Osteocyte (in vitro differentiated cells): ENCODE measurements around the gene TMEFF2. TPM values are rescaled to one million over a fixed set of nuclear protein-coding genes. Genes with fewer than 3 reads are reported as not detected.

Experiments used
- DNase-seq: peaks from one replicate; pipeline ENCODE4 v3.0.0; 2021; ENCODE audit warnings: mixed read lengths; ENCODE audit not compliant: unreplicated experiment; ENCODE audit errors: extremely low spot score
- H3K27ac Mint-ChIP-seq: one replicate; pipeline ENCODE4 v1.8.0; 2021; ENCODE audit warnings: mild to moderate bottlenecking, mixed read lengths; ENCODE audit not compliant: unreplicated experiment
- H3K27me3 Mint-ChIP-seq: one replicate; pipeline ENCODE4 v1.8.0; 2021; ENCODE audit warnings: mixed read lengths; ENCODE audit not compliant: unreplicated experiment
- H3K36me3 Mint-ChIP-seq: one replicate; pipeline ENCODE4 v1.8.0; 2021; ENCODE audit warnings: mixed read lengths; ENCODE audit not compliant: unreplicated experiment
- H3K4me1 Mint-ChIP-seq: one replicate; pipeline ENCODE4 v1.8.0; 2021; ENCODE audit warnings: mixed read lengths; ENCODE audit not compliant: unreplicated experiment
- H3K4me3 Mint-ChIP-seq: one replicate; pipeline ENCODE4 v1.8.0; 2021; ENCODE audit warnings: mild to moderate bottlenecking, moderate library complexity, mixed read lengths; ENCODE audit not compliant: unreplicated experiment
- H3K9me3 Mint-ChIP-seq: one replicate; pipeline ENCODE4 v1.8.0; 2021; ENCODE audit warnings: mixed read lengths; ENCODE audit not compliant: unreplicated experiment
- CTCF ChIP-seq: fragments of 200-600 bp; sonication (generic); IDR thresholded peaks from 2 replicates; pipeline ENCODE4 v1.5.0; 2021; ENCODE audit warnings: antibody characterized with exemption, mild to moderate bottlenecking, moderate library complexity
- total RNA-seq: library from RNA; stranded (reverse); gene quantifications from 2 replicates; pipeline ENCODE4 v1.2.1, GENCODE V29; 2021

TMEFF2 gene
- total RNA-seq, 1 donor from 2014 or later = 46.8 TPM

DNA sequence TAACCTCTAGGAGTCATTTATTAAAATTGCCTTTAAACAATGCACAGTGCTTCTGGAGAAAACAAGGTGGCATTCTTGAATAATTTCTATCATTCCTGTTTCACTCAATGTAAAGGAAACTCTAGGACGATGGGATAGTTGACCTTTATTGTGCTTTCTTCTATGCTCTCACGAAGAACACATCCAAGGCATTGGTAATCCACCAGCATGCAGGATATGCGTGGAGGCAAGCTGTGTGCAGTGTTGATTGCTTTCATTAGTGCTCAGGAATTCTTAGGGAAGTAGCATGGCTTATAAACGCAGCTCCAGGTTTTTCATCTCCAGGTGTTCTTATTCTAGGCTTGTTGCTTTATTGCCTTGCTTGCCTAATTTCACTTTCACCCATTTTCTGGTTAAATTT lies 289.4 kb downstream of the TMEFF2 start:
- H3K4me3 Mint-ChIP-seq = no peak overlapping the region
- H3K36me3 Mint-ChIP-seq = no peaks in the 10 kb centered on the region
- no peak for DNase-seq
- TF ChIP-seq CTCF = no peak
- peaks cover 4% of the 10 kb centered on the region for H3K4me1 Mint-ChIP-seq
- H3K9me3 Mint-ChIP-seq = no peaks in the 10 kb centered on the region
- H3K27me3 Mint-ChIP-seq = no peaks in the 10 kb centered on the region
- no peak overlapping the region for H3K27ac Mint-ChIP-seq

- no peak for TF ChIP-seq CTCF
- Mint-ChIP-seq H3K27me3 (no peaks in the 10 kb centered on the region), H3K36me3 (no peaks in the 10 kb centered on the region), H3K9me3 (no peaks in the 10 kb centered on the region), H3K4me3 (no peak overlapping the region), H3K27ac (no peak overlapping the region), H3K4me1 (peaks cover 21% of the 10 kb centered on the region)
- DNase-seq = no peak
Observed at GRCh38 chr2:191901031-191901430, 293.7 kb downstream of the TMEFF2 start.

DNA sequence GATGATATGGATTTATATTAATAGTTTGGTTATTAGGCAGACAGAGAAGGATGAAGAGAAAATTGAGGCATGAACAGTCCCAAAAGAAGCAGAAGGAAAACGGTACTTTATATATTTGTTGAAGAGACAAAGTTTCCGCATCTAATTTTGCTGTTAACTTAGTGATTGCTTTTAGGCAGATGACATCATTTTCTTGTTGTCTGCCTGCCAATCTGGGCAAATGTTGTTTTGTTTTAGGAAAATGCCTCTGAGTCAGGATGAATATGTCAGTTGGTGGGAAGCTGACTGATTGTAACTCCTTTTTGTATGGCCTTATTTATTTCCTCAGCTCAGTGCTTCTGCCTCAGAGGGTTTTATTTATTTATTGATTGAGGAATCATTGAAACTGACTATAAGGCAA lies 295.3 kb downstream of the TMEFF2 start:
- Mint-ChIP-seq H3K9me3 (no peaks in the 10 kb centered on the region), H3K27me3 (no peaks in the 10 kb centered on the region), H3K4me1 (peaks cover 37% of the 10 kb centered on the region), H3K36me3 (no peaks in the 10 kb centered on the region), H3K27ac (peak overlapping the region; percentile 59), H3K4me3 (no peak overlapping the region)
- no peak for TF ChIP-seq CTCF
- DNase-seq = no peak
